Regular cardiac myocyte (primary cell): ENCODE measurements around the gene ERO1A. TPM values are rescaled to one million over a fixed set of nuclear protein-coding genes. Genes with fewer than 3 reads are reported as not detected.

Source experiments
- total RNA-seq: library from RNA; depleted of rRNA; stranded (reverse); fragments of >200 nt; gene quantifications from 2 replicates; pipeline ENCODE4 v1.2.3, GENCODE V29; 2014

Gene ERO1A
- total RNA-seq: 79.6 and 215 TPM in 2 replicates

GRCh38 chr14:52695481-52696091 lies at the start of gene ERO1A:
TSS of gene ERO1A (minus strand) at chr14:52695558. CDS start at chr14:52695481, 77 bp downstream.

GRCh38 chr14:52729925-52730708 lies 34.8 kb upstream of the ERO1A start, which contains the start of gene STYX:
TSS of gene STYX (plus strand) at chr14:52730166. CDS start at chr14:52730475, 309 bp downstream.

GRCh38 chr14:52706724-52707706 lies 11.7 kb upstream of the ERO1A start, which contains the start of gene PSMC6:
TSS of gene PSMC6 (plus strand) at chr14:52707200. CDS start at chr14:52707220, 20 bp downstream.

Other genes starting within 250 kb of the ERO1A start
- 2.1 and 4.5 TPM in 2 replicates for gene TXNDC16, start 143.1 kb downstream of the ERO1A start, total RNA-seq
- 0.56 and 0.58 TPM in 2 replicates for gene GPR137C, start 142.7 kb downstream of the ERO1A start, total RNA-seq
- 127 and 128 TPM in 2 replicates for gene PSMC6, start 11.6 kb upstream of the ERO1A start, total RNA-seq
- gene STYX, start 34.6 kb upstream of the ERO1A start, total RNA-seq: 19.4 and 22.6 TPM in 2 replicates
- 24.0 and 62.9 TPM in 2 replicates for gene GNPNAT1, start 96.0 kb upstream of the ERO1A start, total RNA-seq